HG03135 (cell line): ENCODE results near the gene SLX9.
"Not testable (repeated sequence)": the region's sequence is repeated elsewhere in the genome, so short reads cannot be mapped to it uniquely, and the experiment has no call there.

Experiments used
- ATAC-seq: cut with Tn5 transposase; IDR thresholded peaks from one replicate; pipeline ENCODE4 v1.9.1; 2021; ENCODE audit warnings: mild to moderate bottlenecking, moderate library complexity; ENCODE audit not compliant: unreplicated experiment

The SLX9 gene

GRCh38 chr21:44972821-44973220 lies 33.0 kb downstream of the SLX9 start:
- ATAC-seq: no peak

DNA sequence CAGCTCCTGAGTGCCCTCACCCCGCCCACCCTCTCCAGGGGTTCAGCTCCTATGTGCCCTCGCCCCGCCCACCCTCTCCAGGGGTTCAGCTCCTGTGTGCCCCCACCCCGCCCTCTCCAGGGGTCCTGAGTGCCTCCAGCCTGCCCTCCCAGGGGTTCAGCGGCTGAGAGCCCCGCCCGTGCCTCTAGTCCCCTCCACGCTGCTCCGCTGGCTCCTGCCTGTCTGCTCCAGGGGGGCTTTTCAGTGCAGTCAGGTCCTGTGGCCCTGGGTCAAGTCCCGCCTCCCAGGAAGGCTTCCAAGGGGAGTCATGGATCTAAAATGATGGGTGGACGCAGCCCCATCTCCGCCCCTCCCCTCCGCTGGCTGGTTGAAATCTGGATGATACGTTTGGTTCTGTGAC lies 33.8 kb downstream of the SLX9 start:
- no peak for ATAC-seq

- ATAC-seq: no peak
Measured at GRCh38 chr21:44974676-44975075, 34.8 kb downstream of the SLX9 start.

DNA sequence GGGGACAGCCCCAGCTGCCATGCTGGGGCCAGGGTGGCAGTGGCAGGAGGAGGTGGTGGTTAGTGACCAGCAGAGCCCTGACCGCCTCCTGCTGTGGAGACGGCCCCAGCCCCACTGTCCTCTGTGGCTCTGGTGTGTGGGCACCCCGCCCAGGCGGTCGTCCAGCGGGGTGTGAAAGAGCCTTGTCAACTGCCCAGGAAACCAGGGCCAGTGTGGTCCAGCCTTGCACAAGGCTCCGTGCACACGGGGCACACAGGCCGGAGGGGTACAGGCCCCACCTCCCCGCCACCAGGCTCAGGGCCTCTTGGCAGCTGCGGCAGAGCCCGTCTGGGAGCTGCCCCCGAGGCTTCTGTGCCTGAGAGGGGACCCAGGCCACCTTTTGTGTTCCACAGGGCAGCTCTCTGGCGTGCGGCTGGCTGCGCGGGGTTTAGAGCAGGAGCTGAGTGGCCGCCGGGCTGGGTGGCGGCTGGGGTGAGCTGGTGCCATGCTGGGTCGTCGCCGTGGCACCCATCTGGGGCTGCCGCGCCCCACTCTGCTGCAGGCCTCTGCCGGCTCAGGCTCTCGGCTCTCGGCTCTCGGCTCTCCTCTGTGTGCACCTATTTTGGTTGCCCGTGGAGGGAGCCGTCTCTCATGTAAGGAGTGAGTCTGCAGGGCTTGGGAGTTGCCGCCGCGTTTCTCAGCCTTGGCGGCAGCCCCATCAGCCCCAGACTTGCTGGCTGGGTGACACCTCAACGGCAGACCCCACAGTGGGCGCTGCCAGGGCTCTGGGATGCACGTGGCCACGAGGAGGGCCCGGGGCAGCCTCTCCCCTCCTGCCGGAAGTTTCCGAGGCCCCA lies 36.1 kb downstream of the SLX9 start:
- ATAC-seq: no peak

- not testable (repeated sequence) for ATAC-seq
Measured at GRCh38 chr21:44976556-44977393, 36.9 kb downstream of the SLX9 start.

- ATAC-seq: no peak
Measured at GRCh38 chr21:44977616-44978340, 37.9 kb downstream of the SLX9 start.

- no peak for ATAC-seq
Measured at GRCh38 chr21:44979687-44980561, 40.1 kb downstream of the SLX9 start.

GRCh38 chr21:44980562-44981489 lies 41.0 kb downstream of the SLX9 start:
- ATAC-seq: no peak

DNA sequence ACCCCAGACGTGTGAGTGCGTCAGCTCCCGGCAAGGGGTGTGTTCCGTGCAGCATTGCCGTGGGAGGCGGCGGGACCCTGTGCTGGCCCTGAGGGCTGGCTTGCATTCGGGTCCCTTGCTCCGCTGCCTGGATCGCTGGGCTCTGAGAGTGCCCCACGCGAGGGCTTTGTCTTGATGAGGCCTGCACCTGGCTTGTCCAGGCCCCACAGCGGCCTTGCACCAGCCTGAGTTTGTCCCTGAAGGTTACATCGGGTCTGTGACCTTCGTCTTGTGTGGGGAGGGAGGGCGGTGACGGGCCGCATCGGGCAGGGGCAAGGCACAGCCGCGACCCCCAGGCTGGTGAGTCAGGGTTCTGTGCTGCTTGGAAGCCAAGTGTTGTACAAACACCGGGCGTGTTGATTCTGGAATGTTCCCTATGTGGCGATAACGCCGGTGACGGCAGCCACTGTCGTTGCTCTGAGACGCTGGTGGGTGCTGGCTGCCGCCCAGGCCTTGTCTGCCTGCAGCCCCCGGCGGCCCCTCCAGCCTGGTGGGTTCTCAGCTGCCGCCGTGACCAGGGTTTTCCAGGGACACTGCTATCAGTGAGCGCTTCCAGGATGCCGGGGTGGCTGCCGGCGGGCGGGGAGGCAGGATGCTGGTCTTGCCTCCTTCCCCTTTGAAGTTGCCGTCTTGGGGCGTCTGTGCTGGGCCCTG lies 42.9 kb downstream of the SLX9 start:
- no peak for ATAC-seq

GRCh38 chr21:44983421-44984206 lies 43.8 kb downstream of the SLX9 start:
- ATAC-seq: no peak

- ATAC-seq: no peak
Measured at GRCh38 chr21:44984428-44984791, 44.6 kb downstream of the SLX9 start.

- ATAC-seq: no peak
Measured at GRCh38 chr21:44984792-44985440, 45.1 kb downstream of the SLX9 start.

- no peak for ATAC-seq
Measured at GRCh38 chr21:44985441-44986401, 45.9 kb downstream of the SLX9 start.

DNA sequence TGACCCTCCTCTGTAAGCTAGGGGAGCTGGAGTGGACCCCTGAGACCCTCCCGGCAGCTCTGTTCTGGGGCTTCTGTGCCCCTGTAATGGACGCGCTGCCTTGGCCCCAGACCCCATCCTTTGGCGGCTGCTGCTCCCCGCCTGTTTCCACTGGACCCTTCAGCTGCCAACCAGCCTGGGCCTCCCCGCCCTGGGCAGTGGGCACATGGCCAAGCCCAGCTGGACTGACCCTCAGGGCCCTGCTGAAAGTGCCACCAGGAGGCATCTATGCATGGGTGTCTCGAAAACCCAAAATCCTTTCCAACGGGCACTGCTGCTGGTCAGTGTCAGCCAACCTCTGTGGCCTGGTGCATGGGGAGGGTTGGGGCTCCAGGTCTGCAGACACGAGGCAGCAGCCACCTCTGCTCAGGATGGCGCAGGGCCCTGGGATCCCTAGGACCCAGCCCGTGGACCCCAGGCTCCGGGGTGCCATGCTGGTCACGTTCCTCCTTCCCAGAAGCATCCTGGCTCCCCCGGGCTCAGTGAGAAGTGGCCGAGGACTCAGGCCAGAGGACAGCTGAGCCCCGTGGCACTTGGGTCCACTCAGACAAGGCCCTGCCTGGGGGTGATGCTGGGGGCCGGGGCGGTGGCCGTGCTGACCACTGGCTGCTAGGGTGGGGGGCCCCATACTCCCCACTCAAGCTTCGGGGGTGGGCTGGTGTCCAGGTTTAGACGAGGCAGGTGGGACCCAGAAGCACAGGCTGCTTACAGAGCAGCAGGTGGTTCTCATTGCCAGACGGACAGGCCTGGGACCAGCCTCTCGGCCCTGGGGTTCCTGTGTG lies 46.9 kb downstream of the SLX9 start:
- no peak for ATAC-seq

DNA sequence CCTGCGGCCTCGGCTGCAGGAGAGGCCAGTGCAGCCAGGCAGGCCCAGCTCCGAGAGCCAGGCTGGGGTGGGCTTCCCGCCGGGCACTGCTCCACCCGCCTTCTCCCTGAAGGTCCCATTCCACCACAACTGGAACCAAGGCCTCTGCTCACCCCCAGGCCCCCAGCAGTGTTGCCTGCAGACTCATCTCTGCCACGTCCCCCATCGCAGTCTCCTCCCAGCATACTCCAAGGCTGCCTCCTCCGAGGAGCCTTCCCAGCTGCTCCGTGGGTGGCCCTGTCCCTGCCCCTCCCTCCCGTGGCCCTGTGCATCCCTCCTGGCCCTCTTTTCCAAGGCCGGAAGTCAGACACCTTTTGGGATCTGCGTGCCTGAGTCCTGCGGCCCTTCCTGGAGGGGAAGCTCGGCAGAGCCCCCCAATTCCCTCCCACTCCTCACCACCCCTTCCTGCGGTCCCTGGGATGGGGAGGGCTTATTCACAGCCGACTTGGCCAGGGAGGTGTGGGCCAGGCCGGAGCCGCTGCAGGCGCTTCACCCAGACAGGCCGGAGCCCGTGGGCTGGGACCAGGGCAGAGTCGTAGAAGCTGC lies 47.6 kb downstream of the SLX9 start:
- ATAC-seq: no peak
